Measurements from ENCODE around the gene KIAA1217.

The KIAA1217 gene

DNA sequence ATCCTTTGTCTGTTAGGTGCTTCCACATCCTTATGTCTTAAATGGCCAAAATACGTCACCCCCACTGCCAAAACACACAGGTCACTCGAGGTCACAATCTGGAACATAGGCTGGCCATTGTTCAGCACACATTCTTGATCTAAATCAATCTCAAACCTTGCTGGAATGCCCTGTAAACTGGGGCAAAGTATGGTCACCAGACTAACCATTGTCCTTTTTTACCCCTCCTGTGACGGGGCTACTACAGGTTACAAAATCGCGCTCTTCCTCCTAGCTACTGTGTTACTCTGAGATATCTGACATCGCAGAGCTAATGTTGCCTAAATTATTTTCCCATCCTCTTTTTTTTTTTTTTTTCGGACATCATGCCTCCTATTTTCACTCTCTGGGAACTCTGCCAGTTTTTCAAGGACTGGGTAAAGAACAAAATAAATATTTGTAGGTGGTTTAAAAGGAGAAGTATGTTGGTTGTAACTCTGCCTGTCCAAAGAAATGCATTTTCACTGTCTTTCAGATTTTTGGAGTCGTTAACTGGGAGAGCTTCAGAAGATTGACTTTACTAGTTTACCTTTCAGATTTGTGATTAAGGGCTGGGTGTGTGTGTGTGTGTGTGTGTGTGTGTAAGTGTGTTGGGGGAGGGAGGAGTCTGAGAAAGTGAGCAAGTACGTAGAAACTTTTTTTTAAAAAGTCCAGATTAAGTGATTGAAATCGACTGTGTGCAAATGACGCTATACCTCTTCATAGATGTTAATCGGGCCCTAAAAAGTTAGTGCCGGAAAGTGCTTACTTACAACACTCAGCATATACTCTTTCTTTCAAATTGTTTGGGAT is 942 bp upstream of the KIAA1217 start:
- no peak for DNase-seq (ENCODE audit: low spot score)

DNA sequence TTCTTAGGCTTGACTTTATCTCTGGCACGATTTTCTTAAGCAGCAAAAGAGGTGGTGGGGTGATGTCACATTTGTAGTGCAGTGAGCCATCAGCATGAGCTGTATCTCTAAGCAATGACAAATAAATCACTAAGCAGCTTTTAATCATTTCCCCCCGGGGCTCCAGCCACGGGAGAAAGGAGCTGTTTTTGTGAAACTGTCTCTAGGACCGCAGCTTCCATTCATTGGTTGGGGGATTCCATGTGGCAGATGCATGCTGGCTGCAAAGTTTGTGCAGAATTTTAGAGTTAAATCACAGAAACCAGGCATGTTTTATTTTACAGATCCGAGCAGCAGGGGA is 464 bp downstream of the KIAA1217 start:
- no peak for DNase-seq (ENCODE audit: low spot score)

DNA sequence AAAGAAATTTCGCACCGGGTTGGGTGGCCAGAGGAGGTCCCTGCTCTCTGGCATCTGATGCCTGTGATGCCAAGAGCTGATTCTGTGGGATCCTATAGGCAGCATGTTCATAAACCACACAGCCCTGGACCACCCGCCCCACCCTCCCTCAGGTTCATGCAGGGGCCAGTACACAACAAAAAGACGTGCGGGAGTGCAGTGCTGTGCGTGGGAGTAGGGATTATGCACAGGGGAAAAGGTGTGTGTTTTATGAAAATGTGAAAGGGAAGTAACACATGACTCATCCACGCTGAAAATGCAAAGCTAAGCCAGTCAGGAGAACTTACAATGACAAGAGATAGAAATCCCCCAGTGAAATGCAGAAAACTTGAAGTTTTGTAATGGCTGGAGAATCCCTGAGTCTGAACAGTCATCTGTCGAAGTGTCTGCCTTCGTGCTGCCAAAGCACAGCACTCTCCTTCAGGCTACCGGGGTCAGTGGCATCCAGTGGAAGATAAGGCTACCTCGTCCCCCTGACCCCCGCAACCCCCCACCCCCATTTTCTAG is 1.1 kb downstream of the KIAA1217 start:
- DNase-seq (ENCODE audit: low spot score) = no peak

DNA sequence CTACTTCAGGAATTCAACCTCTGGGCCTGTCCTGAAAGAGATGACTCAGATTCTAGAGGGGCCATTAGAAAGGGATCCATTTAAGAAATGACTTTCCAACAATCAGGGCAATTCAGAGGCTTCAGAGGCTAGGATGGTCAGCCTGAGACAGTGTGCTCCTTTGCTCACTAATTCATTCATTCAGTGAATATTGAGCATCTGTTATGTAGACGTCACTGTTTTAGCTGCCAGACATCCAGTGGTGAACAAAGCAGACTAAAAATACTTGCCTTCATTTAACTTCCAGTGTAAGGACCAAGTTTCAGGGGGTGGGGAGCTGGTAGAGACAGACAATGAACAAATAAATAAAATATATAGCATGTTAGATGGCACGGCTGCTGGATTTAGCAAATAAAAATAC is 1.6 kb downstream of the KIAA1217 start:
- DNase-seq (ENCODE audit: low spot score) = no peak

DNA sequence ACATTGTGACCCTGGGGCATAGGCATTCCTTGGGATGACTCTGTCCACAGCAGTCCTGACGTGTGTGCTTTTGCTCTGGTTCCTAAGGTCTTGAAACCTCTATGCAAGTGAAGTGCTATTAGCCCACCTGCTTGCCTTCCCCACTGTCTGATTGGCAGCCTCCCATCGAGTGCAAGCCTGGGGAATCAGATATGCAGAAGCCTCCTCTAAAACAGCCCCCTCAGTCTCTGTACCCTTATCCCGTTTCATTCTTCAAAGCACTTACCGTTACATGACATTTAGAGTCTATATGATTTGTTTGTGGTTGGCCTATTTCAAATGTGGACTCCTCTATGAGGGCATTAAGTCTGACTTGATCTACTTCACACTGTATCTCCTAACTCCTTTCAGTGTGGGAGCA is 4.3 kb downstream of the KIAA1217 start:
- no peak for DNase-seq (ENCODE audit: low spot score)

DNA sequence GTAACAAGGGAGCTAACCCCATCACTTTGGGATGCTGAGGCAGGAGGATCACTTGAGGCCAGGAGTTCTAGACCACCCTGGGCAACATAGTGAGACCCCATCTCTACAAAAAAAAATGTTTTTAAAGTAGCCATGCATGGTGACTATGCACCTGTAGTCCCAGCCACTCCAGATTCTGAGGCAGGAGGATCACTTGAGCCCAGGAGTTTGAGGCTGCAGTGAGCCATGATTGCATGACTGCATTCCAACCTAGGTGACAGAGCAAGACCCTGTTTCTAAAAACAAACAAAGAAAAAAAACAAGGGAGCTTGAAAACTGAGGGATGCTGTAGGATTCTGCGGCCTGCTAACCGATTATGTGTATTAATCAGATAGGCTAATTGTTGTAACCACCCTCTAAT is 4.9 kb downstream of the KIAA1217 start:
- no peak for DNase-seq (ENCODE audit: low spot score)

DNA sequence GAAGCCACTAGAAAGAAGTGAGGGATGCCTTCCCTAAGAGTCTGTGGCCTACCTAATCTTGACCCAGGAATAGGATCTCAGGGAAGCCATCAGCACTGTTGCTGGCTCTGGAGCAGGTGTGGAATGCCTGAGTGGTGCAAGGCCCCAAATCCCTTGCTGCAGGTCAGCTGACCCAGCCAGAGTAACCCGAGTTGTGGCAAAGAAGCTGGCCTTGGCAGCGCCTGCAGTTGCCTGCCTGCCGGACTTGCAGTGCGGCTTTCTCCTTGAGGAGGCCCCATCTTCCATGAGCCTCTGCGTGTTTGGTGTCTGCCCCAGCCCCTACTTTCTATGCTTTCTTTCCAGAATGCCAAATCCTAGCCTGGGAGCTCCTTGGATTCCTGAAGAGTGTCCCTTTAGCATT is 5.8 kb downstream of the KIAA1217 start:
- no peak for DNase-seq (ENCODE audit: low spot score)

DNA sequence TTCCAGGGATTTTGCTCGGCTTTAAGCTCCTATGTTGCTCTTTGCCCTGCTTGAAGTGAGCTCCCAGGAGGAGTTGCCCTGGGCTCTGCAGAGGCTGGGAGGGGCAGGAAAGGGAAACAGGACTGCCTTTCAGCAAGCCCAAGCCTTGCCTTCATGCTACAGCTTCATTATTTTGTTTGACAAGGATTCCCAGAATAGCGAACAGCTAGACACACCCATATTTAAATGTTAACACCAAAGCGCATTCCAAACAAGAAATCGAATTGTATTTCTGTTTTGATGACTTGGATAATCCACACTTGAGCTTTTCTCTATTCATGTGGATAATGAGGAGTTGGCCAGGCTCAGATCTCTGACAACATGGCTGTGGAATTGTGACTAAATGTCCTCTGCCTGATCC is 6.3 kb downstream of the KIAA1217 start:
- DNase-seq (ENCODE audit: low spot score) = no peak

DNA sequence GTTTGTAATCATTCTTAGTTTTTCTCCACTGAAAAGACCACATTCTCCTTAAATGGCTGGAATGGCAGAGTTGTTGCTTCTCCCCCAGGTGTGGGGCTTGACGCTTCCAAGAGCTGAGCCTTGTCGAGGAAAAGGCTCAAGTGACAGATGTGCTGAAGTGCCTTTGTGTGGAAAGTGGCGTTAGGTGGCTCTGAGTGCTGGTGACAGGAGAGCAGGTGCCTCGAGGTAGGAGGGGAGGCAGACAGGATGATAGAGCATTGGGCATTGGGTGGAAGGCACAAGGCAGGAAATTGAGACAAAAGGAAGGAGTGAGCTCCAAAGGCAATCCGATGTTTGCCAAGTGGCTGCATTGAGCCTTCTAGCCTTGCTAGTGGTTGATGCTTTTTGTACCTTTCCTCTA is 6.7 kb downstream of the KIAA1217 start:
- DNase-seq (ENCODE audit: low spot score) = no peak

DNA sequence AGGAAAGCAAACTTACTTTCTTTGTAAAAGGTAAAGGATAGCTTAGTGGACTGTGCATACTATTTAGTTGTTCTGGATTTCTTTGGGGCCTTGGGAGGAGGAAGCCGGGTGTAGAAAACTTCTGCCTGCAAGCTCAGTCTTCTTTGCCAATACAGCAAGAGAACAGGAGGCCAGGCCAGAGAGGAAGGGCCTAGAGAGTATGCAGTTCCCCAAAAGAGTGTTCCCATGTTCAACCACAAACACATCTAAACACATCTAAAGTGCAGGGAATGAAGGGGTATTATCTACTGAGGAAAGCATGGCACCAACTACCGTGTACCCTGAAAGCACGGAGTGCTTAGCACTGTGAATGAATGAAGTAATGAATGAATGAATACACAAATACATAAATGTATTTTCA is 11.0 kb downstream of the KIAA1217 start:
- no peak for DNase-seq (ENCODE audit: low spot score)

DNA sequence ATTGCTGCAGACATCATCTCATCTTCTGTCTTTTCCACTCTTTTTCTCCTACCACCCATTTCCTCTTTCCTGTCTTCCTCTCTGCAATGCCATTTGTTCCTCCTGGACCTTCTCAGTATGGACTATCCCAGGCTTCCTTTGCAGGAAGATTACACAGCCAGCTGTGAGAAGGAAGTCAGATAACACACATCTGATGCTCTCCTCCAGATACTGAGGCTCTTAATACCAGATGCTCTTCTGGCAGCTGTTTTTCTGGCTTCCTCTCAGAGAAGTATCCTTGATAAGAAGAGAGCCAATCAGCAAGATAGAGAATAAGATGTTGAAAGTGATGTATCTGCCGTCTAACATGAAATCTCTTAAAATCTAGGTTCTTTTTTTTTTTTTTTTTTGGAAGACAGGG is 14.4 kb downstream of the KIAA1217 start:
- DNase-seq (ENCODE audit: low spot score) = no peak

DNA sequence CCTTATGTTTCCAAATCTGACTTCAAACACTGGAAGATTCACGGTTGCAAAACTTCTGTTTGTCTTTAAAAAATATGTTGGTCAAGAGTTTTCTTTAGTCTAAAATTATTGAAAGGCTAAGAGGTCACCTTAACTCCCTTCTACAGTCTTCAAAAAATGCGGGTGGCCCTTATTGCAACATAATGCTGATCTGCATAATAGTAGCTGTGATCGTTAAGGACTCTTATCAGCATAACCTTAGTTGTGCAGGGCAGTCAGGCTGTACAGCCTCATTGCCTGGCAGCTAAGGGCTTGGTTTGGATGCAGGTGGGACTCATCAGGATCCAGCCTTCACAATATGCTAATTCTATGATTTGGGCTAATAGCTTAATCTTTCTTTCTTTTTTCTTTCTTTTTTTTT is 15.0 kb downstream of the KIAA1217 start:
- DNase-seq (ENCODE audit: low spot score) = no peak

DNA sequence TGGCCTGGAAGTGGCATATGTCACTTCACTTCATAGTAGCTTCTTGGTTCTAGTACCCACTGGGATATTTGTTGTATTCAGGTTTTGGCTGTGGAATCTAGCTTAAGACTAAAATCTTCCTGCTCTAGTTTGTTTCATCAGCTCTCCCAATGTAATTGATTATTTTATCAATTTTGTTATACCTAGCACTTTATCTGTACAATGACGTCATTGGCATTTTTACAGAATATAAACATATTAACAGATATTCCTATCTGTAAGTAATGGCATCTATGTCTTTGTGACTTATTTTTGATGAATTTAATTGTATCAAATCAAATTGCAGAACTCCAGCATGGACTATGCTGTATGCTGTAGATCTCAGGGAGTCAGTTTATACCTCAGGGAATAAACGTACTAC is 19.7 kb downstream of the KIAA1217 start:
- DNase-seq (ENCODE audit: low spot score) = no peak

DNA sequence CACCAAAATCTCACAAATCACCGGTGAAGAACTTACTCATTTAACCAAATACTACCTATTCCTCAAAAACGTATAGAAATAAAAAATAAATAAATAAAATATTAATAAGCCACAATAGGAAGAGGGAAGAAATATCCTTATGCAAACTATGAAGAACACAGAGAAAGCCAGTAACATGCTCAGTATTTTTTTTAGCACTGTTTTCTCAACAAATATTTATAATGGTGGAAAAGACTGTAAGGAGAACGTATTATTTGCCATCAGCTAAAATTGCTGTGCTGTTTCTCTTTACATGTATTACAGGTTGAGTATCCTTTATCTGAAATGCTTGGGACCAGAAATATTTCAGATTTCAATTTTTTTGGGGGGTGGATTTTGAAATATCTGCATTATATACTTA is 21.0 kb downstream of the KIAA1217 start:
- DNase-seq (ENCODE audit: low spot score) = no peak

DNA sequence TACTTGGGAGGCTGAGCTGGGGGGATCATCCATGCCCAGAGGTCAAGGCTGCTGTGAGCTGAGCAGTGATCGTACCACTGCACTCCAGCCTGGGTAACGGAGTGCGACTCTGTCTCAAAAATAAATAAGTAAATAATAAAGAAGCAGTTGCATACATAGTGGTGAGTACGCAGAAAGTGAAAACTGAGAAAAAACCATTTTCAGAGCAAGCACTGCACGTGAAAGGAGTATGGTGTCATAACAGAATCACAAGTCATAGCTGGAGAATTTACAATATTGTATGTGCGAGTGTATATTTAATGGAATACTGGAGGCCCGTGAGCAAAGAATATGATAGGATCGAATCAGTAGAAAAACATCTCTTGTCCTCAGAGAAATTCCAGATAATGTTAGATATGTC is 22.3 kb downstream of the KIAA1217 start:
- DNase-seq (ENCODE audit: low spot score) = no peak

DNA sequence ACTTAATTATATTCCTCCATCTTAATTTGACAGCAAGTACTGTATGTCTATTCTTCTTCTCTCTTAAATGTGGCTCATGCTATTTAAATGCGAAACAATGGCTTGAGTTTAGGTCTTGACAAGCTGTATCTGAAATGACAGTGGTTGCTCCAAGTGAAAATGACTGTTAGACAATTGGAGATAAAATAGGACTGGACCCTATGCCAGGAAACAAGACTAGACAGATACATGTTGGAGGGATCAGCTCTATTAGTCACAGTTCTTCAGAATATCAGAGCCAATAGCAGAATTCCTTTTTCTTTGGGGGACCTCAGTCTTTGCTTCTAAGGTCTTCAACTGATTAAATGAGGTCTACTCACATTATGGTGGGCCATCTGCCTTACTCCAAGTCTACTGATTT is 25.8 kb downstream of the KIAA1217 start:
- no peak for DNase-seq (ENCODE audit: low spot score)

DNA sequence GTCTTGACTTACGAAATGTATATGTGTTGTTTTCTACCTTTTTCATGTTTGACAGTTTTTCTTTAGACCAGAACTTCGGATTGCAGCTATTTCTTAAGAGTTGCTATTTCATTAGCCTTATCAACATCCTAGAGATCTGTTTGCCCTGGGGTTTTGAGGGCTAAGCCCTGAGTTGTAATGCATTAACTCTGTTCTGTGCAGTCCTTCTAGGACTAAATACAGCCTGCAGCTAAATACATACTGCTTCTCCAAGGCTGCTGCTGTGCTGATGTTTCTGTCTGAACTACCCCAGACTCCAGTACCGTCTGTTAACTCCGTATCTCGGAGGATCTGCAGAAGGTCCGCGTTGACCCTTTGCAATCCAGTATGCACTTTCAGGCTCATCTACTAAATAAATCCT is 26.5 kb downstream of the KIAA1217 start:
- DNase-seq (ENCODE audit: low spot score) = no peak

DNA sequence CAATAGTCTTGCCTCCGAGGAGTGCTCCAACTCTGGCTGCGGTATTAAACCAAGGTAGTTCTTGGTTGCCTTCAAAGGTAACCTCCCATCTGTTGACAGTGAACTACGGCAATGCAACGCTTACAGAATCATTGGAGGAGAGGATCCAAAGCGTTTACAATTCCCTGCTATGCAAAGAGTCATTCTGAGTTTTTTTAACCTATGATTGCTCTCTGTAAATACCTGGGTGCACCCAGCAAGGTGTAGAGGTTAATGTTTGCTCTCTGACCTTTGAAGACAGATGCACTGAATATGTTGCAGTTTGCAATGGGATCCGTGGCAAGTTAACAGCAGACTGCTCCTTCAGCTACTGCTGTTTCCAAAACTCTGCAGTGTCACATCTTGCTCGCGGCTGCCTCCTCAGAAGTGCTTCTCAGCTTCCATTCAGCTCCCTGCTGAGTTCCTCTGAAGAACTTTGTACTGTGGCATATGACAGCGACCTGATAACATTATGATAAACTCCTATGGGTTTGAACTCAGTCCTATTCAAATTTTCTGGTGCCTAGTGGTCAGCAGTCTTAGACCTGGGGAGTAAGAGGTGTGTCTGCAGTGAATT is 29.0 kb downstream of the KIAA1217 start:
- DNase-seq (ENCODE audit: low spot score) = no peak

DNA sequence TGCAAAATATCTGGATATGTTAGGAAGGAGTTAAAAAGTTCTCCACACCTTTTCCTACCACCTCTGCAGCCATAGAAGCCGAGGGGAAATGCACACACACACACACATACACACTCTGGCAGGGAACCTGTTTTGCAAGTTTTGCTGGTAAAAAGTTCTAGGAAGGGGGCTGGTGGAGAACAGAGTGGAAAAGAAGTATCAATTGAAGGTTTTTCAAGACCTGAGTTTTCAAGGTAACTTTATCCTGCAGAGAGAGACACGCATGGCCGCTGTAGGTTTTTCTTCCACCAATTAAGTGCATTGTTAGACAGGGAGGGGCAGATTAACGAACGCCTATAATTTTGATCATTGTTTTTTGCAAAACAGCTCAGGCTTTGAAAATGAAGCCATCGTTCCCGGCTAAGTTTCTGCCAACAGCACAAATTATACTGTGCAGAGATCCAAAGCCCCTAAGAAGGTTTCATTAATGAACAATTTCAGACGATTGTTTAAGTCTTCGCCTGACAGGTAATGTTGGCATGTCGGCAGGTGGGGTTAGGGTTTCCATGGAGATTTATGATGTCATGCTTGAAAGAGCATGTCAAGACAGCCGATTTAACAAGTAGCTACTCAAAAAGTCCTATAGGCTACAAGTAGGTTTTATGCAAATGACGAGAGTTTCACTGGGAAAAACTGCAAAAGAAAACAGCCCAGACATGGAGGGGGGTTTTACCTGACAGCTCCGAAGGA is 29.7 kb downstream of the KIAA1217 start:
- DNase-seq (ENCODE audit: low spot score) = no peak

DNA sequence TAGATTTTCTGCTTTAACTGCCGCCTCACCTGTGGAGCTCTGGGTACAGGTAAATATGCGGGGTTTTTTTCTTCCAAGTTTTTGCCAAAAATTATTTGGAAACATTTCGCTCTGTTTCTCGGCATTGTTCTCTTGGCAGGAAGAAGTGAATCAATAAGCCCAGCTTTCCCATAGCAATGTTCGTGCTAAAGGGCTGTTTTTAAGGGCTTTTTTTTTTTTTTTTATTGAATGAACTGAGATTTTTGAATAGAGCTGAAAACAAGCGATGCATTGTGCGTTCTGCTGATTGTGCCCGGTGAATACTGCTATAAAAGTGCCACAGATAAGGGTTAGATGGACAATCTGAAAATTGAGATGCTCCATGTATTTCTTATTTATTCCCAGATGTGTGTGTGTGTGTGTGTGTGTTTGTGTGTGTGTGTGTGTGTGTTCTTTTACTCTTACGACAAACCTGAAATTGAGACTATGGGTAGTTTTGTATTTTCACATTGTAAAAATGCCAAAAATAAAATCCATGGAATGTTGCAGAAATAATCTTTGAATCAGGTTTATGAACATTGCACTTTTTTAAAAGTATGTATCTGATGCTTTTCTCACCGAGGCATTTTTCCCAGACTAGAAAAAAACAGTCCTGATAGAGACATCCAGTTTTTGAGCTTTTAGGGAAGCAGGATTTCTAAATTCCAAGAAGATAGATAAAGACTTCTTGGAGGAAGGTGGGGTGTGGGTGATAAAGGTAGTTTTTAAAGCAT is 30.5 kb downstream of the KIAA1217 start:
- DNase-seq (ENCODE audit: low spot score) = no peak

DNA sequence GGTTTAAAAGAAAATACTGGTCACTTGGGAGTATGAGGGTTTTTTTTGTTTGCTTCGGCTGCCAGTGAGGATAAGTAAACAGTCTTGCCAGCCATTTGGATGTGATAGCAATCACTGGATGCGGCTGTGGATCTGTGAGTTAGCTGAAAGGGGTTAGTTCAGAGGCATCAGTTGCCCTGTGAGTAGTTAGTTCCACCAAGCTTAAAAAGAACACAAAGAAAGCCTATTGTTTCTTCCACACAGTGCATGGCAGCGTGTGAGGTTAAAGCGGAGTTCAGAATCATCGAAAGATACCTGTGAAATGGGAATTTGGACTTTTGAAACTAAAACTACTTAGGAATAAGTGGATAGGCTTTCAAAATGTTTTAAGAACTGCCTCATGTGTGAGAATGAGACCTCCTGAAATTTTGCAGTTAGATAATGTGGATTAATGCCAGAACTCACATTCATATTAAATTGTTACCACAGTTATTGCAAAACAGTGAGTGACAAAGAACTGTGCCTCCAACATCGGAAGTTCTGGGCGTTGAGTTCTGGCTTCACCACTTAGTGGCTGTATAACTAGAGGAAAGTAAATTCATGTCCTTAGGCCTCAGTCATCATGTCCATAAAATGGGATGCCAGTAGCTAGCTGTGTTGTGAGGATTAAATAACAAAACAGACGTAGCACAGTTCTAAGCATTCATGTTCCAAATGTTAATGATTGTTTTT is 31.3 kb downstream of the KIAA1217 start:
- DNase-seq (ENCODE audit: low spot score) = no peak

DNA sequence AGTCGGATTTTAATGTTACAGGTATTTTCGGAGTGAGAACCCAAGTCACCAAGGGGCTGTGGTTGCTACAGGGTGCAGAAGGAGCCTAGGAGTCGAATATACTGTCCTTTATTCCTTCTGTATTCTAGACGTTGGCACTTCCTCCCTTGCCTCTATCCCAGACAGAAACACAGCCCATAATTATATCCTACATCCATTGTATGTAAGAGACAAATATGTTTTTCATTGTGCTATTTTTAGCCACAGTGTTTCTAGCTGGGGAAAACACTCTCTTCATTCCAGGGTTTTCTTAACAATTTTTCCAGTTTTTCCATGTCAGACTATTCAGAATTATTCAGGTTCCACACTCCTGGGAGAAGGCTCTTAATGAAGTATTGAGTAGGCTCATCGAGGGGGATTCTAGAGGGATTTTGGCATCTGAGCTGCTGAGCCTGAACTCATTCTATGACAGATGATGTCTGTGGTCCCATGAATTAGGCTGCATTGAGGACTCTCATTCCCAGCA is 32.6 kb downstream of the KIAA1217 start:
- DNase-seq (ENCODE audit: low spot score) = no peak

Data from hematopoietic multipotent progenitor cell treated with erythropoietin and hydrocortisone succinate and interleukin-3 and kit ligand, for 15 days (in vitro differentiated cells).